Measurements from ENCODE around the gene ALS2CL. TPM values are rescaled to one million over a fixed set of nuclear protein-coding genes. Genes with fewer than 3 reads are reported as not detected.
A peak's percentile ranks its signal among the peaks of the same experiment; 100 is the strongest.

The ALS2CL gene
- total and polyA plus RNA-seq, 12 donors = 15.6 to 102 (median 21.6) TPM

DNA sequence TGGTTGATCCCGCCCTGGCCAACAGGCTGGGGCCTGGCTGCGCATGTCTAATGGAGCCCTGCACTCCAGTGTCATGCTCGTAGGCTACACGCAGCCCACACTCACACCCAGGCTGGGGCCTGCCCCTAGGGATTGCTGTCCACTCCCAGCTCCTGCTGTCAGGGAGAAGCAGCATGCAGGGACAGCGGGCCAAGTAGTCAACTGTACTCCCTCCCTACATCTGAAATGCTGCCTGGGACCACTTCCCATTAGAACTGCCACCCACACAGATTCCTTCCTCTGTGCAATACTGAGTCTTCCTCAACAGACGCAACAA is 16.1 kb downstream of the ALS2CL start:
- WGBS, 2 donors = 49 to 66% methylated on average over 6 of the region's 6 CpGs
- TF ChIP-seq, protein P1, sequence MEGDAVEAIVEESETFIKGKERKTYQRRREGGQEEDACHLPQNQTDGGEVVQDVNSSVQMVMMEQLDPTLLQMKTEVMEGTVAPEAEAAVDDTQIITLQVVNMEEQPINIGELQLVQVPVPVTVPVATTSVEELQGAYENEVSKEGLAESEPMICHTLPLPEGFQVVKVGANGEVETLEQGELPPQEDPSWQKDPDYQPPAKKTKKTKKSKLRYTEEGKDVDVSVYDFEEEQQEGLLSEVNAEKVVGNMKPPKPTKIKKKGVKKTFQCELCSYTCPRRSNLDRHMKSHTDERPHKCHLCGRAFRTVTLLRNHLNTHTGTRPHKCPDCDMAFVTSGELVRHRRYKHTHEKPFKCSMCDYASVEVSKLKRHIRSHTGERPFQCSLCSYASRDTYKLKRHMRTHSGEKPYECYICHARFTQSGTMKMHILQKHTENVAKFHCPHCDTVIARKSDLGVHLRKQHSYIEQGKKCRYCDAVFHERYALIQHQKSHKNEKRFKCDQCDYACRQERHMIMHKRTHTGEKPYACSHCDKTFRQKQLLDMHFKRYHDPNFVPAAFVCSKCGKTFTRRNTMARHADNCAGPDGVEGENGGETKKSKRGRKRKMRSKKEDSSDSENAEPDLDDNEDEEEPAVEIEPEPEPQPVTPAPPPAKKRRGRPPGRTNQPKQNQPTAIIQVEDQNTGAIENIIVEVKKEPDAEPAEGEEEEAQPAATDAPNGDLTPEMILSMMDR (IDR thresholded peaks at IDR 0.05) = no peak
- Histone ChIP-seq H3K27ac (peak overlapping the region in 8 of 10 donors; percentile 5 to 59 (median 44)), H3K4me3 (peak overlapping the region in 2 of 10 donors; percentile 28 to 30), H3K36me3 (peaks cover 0 to 85% (median 7%) of the 10 kb centered on the region in 9 donors), H3K4me1 (peaks cover 2 to 42% (median 33%) of the 10 kb centered on the region in 9 donors), H3K27me3 (no peaks in the 10 kb centered on the region), H3K9me3 (no peaks in the 10 kb centered on the region)
- ATAC-seq (peak; percentile 29 to 82 (median 68)), DNase-seq (peak; percentile 78 to 79)
- intact Hi-C loops (cut with DNase I) = no loop called here

DNA sequence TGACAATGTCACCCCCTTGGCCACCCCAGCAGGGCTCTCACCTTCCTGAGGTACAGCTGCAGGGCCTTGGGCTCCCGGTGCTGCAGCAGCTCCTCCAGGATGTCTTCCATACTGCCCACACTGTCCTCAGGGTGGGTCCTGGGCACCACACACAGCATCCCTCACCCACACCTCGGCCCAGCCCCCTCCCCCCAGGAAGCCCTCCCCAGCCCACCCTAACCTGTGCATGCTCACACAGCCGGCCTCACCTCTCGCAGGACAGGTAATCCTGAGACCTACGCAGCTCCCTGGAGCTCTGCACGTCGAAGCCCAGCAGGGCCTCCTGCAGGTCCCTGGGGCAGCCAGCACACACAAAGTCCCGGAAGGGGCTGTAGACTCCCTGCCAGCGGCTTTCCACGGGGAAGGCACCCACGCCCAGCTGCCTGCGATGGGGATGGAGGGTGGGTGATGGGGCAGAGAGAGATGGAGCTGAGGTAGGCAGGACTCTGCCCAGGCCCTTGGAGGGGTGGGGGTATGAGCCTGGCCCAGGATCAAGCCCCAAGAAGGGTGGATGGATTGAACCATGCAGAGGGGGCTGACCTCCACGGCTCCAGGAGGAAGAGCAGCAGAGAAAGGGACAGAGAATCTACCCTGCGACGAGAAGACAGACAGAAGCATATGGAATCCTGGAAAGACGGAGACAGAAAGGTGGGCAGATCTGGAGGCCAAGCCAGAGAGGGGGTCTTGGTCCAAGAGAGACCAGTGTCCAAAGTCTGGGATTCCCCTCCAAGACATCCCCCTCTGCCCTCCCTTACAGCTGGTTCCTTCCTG is 16.7 kb downstream of the ALS2CL start:
- 78 to 83% methylated on average over 16 of the region's 16 CpGs for WGBS, 2 donors
- H3K27ac ChIP-seq = peak overlapping the region in 8 of 10 donors; percentile 5 to 59 (median 44)
- H3K4me1 ChIP-seq = peaks cover 2 to 40% (median 30%) of the 10 kb centered on the region in 9 donors
- TF ChIP-seq, protein P1 (IDR thresholded peaks at IDR 0.05) = no peak
- intact Hi-C loops (cut with DNase I) = no loop called here
- H3K36me3 ChIP-seq = peaks cover 0 to 85% (median 6%) of the 10 kb centered on the region in 9 donors
- peak overlapping the region in 6 of 10 donors; percentile 14 to 30 (median 24) for H3K4me3 ChIP-seq
- no peaks in the 10 kb centered on the region for H3K9me3 ChIP-seq
- peak in 3 of 8 donors; percentile 1 to 23 (median 2) for ATAC-seq
- H3K27me3 ChIP-seq = no peaks in the 10 kb centered on the region
- DNase-seq = no peak

DNA sequence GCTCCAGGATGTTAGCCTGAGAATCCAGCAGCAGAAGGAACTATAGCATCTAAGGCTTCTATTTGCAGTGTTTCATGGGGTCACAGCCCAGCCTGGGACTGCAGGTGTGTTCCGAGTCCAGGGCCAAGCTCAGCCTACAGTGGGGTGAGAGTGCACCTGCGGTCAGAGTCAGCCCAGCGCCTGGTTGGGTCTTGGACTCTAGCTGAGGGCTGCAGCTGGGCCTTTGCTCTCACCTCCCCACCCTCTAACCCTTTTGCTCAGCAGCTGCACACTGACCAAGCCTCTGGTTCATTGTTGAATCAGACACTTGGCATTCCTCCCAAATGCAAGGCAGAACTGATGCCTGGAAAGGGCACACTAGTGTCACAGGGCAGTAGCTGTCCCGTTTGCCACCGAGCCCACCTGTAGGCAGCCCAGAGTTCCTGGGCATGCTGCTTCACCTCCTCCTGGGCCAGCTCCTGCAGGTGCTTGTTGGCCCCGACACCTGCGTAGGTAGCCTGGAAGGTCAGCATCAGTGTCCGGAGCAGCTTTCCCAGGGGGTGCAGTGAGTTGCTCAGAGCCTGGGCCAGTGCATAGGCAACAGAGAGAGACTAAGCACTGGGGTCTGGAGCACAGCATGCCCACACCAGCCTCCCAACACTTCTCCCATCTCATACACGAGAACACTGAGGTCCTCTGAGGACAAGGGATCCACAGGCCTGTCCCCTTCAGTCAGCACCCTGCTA is 17.5 kb downstream of the ALS2CL start:
- Histone ChIP-seq H3K27ac (no peak overlapping the region), H3K9me3 (no peaks in the 10 kb centered on the region), H3K4me3 (peak overlapping the region in 3 of 10 donors; percentile 14 to 30 (median 24)), H3K27me3 (no peaks in the 10 kb centered on the region), H3K4me1 (peaks cover 2 to 32% (median 22%) of the 10 kb centered on the region in 9 donors), H3K36me3 (peaks cover 0 to 85% (median 11%) of the 10 kb centered on the region in 9 donors)
- 76 to 83% methylated on average over 9 of the region's 9 CpGs for WGBS, 2 donors
- no peak for DNase-seq
- ATAC-seq = peak in 3 of 8 donors; percentile 6 to 16 (median 8)
- intact Hi-C loops (cut with DNase I) = no loop called here
- TF ChIP-seq, protein P1 (IDR thresholded peaks at IDR 0.05) = no peak

DNA sequence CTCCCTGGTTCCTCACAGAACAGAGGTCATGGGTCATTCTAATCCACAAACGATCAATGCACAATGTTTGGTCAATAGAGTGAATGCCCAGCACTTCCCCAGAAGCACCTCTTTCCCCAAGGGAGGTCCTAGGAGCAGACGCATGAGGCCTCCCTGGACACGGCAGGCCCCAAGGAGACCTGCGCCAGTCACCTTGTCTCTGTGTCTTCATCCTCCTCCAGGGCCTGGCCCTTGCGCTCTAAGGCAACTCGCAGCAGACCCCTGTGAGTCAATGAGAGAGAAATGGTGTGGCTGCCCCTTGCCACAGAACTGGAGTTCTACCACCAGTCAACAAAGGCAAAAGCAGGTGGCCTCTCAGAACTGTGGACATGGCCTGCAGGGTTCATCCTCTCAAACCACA is 18.1 kb downstream of the ALS2CL start:
- Histone ChIP-seq H3K4me1 (peaks cover 2 to 27% (median 20%) of the 10 kb centered on the region in 9 donors), H3K36me3 (peaks cover 0 to 85% (median 11%) of the 10 kb centered on the region in 9 donors), H3K27ac (no peak overlapping the region), H3K27me3 (no peaks in the 10 kb centered on the region), H3K4me3 (no peak overlapping the region), H3K9me3 (no peaks in the 10 kb centered on the region)
- ATAC-seq (no peak), DNase-seq (no peak)
- intact Hi-C loops (cut with DNase I) = no loop called here
- TF ChIP-seq, protein P1 (IDR thresholded peaks at IDR 0.05) = no peak
- WGBS, 2 donors = 95% methylated on average over 6 of the region's 6 CpGs

All from heart right ventricle (tissue), 16 donors.